HL-60 (cell line): ENCODE data around the gene TNC.

ENCODE experiments used
- CTCF ChIP-seq: IDR thresholded peaks from one replicate; pipeline ENCODE4 v1.5.1; 2011; ENCODE audit warnings: low read length, control low read depth, inconsistent platforms; ENCODE audit not compliant: insufficient read depth
- REST ChIP-seq: IDR thresholded peaks from 2 replicates; pipeline ENCODE4 v1.6.1; 2012; ENCODE audit warnings: low read depth; ENCODE audit not compliant: insufficient replicate concordance
- SPI1 ChIP-seq: IDR thresholded peaks from 2 replicates; pipeline ENCODE4 v1.6.1; 2012; ENCODE audit warnings: low read depth, mild to moderate bottlenecking, borderline replicate concordance

GRCh38 chr9:114987116-114987515 is 130.8 kb downstream of the TNC start:
- TF ChIP-seq CTCF (no peak), SPI1 (no peak), REST (no peak)
